Upper lobe of left lung (tissue), 4 donors: ENCODE results near the gene CCNI2.
A peak's percentile ranks its signal among the peaks of the same experiment; 100 is the strongest.

Source experiments
- EP300 ChIP-seq, 4 donors: sonication (generic); formaldehyde crosslinking; IDR thresholded peaks; one replicate each; pipeline ENCODE4 v1.5.1; 2017; ENCODE audit warnings: antibody characterized with exemption in 4 of 4, control low read depth in 2 of 4
- POLR2A ChIP-seq, 4 donors: fragments of 450-650 bp; IDR thresholded peaks; one replicate each; pipeline ENCODE4 v1.5.1; 2016 to 2017; ENCODE audit warnings: antibody characterized with exemption in 4 of 4, mild to moderate bottlenecking in 2 of 4
- POLR2AphosphoS5 ChIP-seq, 2 donors: sonication (generic); formaldehyde crosslinking; IDR thresholded peaks; one replicate each; pipeline ENCODE4 v1.5.1; 2017; ENCODE audit warnings: antibody characterized with exemption in 2 of 2
- TF ChIP-seq, protein P1 (sequence below), 6 experiments: fragments of 450-650 bp in 4 of 6; fragments of 200-600 bp in 2 of 6; sonication (generic) in 2 of 6; IDR thresholded peaks; one replicate each; pipeline ENCODE4 v1.5.1; 2016 to 2019; ENCODE audit warnings: antibody characterized with exemption in 6 of 6

DNA sequence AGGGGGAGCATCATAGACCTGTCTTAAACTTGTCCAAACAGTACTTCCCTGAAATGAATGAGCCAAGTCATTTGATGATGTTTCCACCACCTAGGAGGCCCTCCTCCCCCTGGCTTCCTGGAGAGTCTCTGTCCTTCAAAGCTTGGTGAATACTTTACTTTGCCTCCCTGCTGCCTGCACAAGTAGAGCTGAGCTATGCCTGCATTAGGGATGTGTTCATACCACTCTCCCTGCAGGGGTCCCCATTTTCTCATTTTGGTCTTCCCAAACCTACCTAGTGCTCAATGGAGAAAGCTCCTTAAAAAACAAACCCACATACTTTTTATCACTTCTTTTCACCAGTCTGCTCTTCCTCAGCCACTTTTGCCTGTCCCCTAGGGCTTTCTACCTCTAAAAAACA, 7.7 kb downstream of the CCNI2 start:
- TF ChIP-seq, protein P1, sequence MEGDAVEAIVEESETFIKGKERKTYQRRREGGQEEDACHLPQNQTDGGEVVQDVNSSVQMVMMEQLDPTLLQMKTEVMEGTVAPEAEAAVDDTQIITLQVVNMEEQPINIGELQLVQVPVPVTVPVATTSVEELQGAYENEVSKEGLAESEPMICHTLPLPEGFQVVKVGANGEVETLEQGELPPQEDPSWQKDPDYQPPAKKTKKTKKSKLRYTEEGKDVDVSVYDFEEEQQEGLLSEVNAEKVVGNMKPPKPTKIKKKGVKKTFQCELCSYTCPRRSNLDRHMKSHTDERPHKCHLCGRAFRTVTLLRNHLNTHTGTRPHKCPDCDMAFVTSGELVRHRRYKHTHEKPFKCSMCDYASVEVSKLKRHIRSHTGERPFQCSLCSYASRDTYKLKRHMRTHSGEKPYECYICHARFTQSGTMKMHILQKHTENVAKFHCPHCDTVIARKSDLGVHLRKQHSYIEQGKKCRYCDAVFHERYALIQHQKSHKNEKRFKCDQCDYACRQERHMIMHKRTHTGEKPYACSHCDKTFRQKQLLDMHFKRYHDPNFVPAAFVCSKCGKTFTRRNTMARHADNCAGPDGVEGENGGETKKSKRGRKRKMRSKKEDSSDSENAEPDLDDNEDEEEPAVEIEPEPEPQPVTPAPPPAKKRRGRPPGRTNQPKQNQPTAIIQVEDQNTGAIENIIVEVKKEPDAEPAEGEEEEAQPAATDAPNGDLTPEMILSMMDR (IDR thresholded peaks at IDR 0.05) = peak in 1 of 6 experiments; percentile 13
- TF ChIP-seq EP300 (IDR thresholded peaks at IDR 0.05) (no peak), POLR2A (IDR thresholded peaks at IDR 0.05) (no peak), POLR2AphosphoS5 (IDR thresholded peaks at IDR 0.05) (no peak)
